Transverse colon (tissue), 3 donors: ENCODE measurements around the gene PHPT1.

ENCODE experiments used
- CTCF ChIP-seq, 5 experiments: fragments of 200-600 bp in 3 of 5; fragments of 450-650 bp in 2 of 5; sonication (generic) in 3 of 5; IDR thresholded peaks; 1 replicate in 2 of 5; 2 replicates in 3 of 5; pipeline ENCODE4 v1.5.1; 2016 to 2017; ENCODE audit warnings: antibody characterized with exemption in 5 of 5, inconsistent platforms in 3 of 5, mild to moderate bottlenecking in 2 of 5, moderate library complexity in 1 of 5
- POLR2A ChIP-seq: fragments of 450-650 bp; IDR thresholded peaks from one replicate; pipeline ENCODE4 v1.6.1; 2016; ENCODE audit warnings: antibody characterized with exemption, mild to moderate bottlenecking, moderate library complexity

- no peak for TF ChIP-seq CTCF (IDR thresholded peaks at IDR 0.05)
- TF ChIP-seq POLR2A, result no peak
Measured at GRCh38 chr9:136861874-136862457, 12.8 kb downstream of the PHPT1 start.
